Hematopoietic multipotent progenitor cell treated with erythropoietin and hydrocortisone succinate and interleukin-3 and kit ligand, for 4 days (in vitro differentiated cells): Measurements from ENCODE around the gene GPD1.
"Not testable (repeated sequence)": the region's sequence is repeated elsewhere in the genome, so short reads cannot be mapped to it uniquely, and the experiment has no call there.

ENCODE experiments used
- DNase-seq: peaks from one replicate; pipeline ENCODE4 v3.0.0-alpha.2; 2015

The GPD1 gene

GRCh38 chr12:50074936-50075807 is 28.6 kb upstream of the GPD1 start:
- DNase-seq, result peak; percentile 90

- DNase-seq, result no peak
Observed at GRCh38 chr12:50075808-50076170, 28.0 kb upstream of the GPD1 start.

- DNase-seq, result no peak
Observed at GRCh38 chr12:50077099-50077498, 26.7 kb upstream of the GPD1 start.

- no peak for DNase-seq
Observed at GRCh38 chr12:50078281-50078680, 25.5 kb upstream of the GPD1 start.

- DNase-seq, result no peak
Observed at GRCh38 chr12:50079771-50080170, 24.0 kb upstream of the GPD1 start.

GRCh38 chr12:50081096-50081808 is 22.6 kb upstream of the GPD1 start:
- DNase-seq, result no peak

- DNase-seq, result no peak
Observed at GRCh38 chr12:50082644-50083043, 21.2 kb upstream of the GPD1 start.

GRCh38 chr12:50083301-50083700 is 20.5 kb upstream of the GPD1 start:
- no peak for DNase-seq

GRCh38 chr12:50084409-50084774 is 19.4 kb upstream of the GPD1 start:
- not testable (repeated sequence) for DNase-seq

GRCh38 chr12:50084775-50085614 is 18.8 kb upstream of the GPD1 start, which contains the start of gene SMARCD1:
SMARCD1 (plus strand) TSS chr12:50085342; CDS start chr12:50085370, 28 bp downstream.
- peak; percentile 97 for DNase-seq

- DNase-seq, result no peak
Observed at GRCh38 chr12:50085615-50086072, 18.2 kb upstream of the GPD1 start.

- no peak for DNase-seq
Observed at GRCh38 chr12:50086148-50086547, 17.7 kb upstream of the GPD1 start.

- no peak for DNase-seq
Observed at GRCh38 chr12:50087151-50087550, 16.7 kb upstream of the GPD1 start.

- no peak for DNase-seq
Observed at GRCh38 chr12:50087995-50088394, 15.8 kb upstream of the GPD1 start.

- peak; percentile 75 for DNase-seq
Observed at GRCh38 chr12:50088577-50089335, 15.1 kb upstream of the GPD1 start.

- no peak for DNase-seq
Observed at GRCh38 chr12:50089730-50090129, 14.1 kb upstream of the GPD1 start.

- DNase-seq, result no peak
Observed at GRCh38 chr12:50090391-50090790, 13.4 kb upstream of the GPD1 start.

- no peak for DNase-seq
Observed at GRCh38 chr12:50097952-50098351, 5.9 kb upstream of the GPD1 start.

GRCh38 chr12:50099302-50100008 is 4.4 kb upstream of the GPD1 start:
- DNase-seq, result no peak

GRCh38 chr12:50100561-50100960 is 3.2 kb upstream of the GPD1 start:
- no peak for DNase-seq

GRCh38 chr12:50101663-50102062 is 2.1 kb upstream of the GPD1 start:
- DNase-seq, result peak; percentile 49

- DNase-seq, result no peak
Observed at GRCh38 chr12:50102131-50102531, 1.7 kb upstream of the GPD1 start.
